Esophagus muscularis mucosa (tissue), 4 donors: ENCODE results near the gene LAMB1. TPM values are rescaled to one million over a fixed set of nuclear protein-coding genes. Genes with fewer than 3 reads are reported as not detected.
"Not testable (repeated sequence)": the region's sequence is repeated elsewhere in the genome, so short reads cannot be mapped to it uniquely, and the experiment has no call there.

Source experiments
- DNase-seq: peaks from one replicate; pipeline ENCODE4 v3.0.0-alpha.2; 2017; ENCODE audit errors: extremely low spot score
- H3K27ac ChIP-seq, 4 donors: fragments of 200-600 bp; sonication (generic); replicated peaks in 1 of 4; 1 replicate in 3 of 4; 2 replicates in 1 of 4; pipeline ENCODE4 v1.5.1; 2016 to 2019; ENCODE audit warnings: mild to moderate bottlenecking in 1 of 4
- H3K27me3 ChIP-seq, 4 donors: fragments of 200-600 bp; sonication (generic); one replicate each; pipeline versions ENCODE4 v1.5.1 to v1.6.0; 2016 to 2019
- H3K36me3 ChIP-seq, 4 donors: fragments of 200-600 bp; sonication (generic); one replicate each; pipeline ENCODE4 v1.5.1; 2016 to 2019
- H3K4me1 ChIP-seq, 4 donors: fragments of 200-600 bp; sonication (generic); one replicate each; pipeline ENCODE4 v1.5.1; 2016 to 2019
- H3K4me3 ChIP-seq, 4 donors: fragments of 200-600 bp; sonication (generic); 1 replicate in 2 of 4; 2 replicates in 2 of 4; pipeline ENCODE4 v1.5.1; 2016 to 2019; ENCODE audit warnings: mild to moderate bottlenecking in 4 of 4, moderate library complexity in 1 of 4
- H3K9me3 ChIP-seq, 4 donors: fragments of 200-600 bp; sonication (generic); 1 replicate in 3 of 4; 2 replicates in 1 of 4; pipeline ENCODE4 v1.5.1; 2016 to 2019
- EP300 ChIP-seq: sonication (generic); formaldehyde crosslinking; IDR thresholded peaks from one replicate; pipeline ENCODE4 v1.6.1; 2017; ENCODE audit warnings: antibody characterized with exemption
- POLR2A ChIP-seq: fragments of 450-650 bp; IDR thresholded peaks from one replicate; pipeline ENCODE4 v1.6.1; 2017; ENCODE audit warnings: antibody characterized with exemption, moderate library complexity, mild to moderate bottlenecking, low read depth
- POLR2AphosphoS5 ChIP-seq, 2 donors: sonication (generic); formaldehyde crosslinking; IDR thresholded peaks; one replicate each; pipeline ENCODE4 v1.6.1; 2017; ENCODE audit warnings: antibody characterized with exemption in 2 of 2
- whole genome bisulfite sequencing: methylation state at CpG from one replicate; pipeline ENCODE4 v1.1.5; 2018; 5-methylcytosine and 5-hydroxymethylcytosine counted together
- intact Hi-C: fragments of 100-400 bp; cut with DNase I; formaldehyde crosslinking; loops from one replicate; pipeline ENCODE4 v1.15.1; 2023
- total RNA-seq, 4 donors: library from RNA; depleted of rRNA; stranded (reverse); fragments of >200 nt; gene quantifications; one replicate each; pipeline versions ENCODE4 v1.1.0 to v1.2.1, GENCODE V29; 2016
- TF ChIP-seq, protein P1 (sequence below), 3 experiments: fragments of 200-600 bp in 2 of 3; fragments of 450-650 bp in 1 of 3; sonication (generic) in 2 of 3; IDR thresholded peaks; one replicate each; pipeline ENCODE4 v1.5.1; 2017 to 2019; ENCODE audit warnings: antibody characterized with exemption in 3 of 3, mild to moderate bottlenecking in 2 of 3, moderate library complexity in 1 of 3

Gene LAMB1
- total RNA-seq, 4 donors from 2014 or later, result 167 to 240 (median 219) TPM

DNA sequence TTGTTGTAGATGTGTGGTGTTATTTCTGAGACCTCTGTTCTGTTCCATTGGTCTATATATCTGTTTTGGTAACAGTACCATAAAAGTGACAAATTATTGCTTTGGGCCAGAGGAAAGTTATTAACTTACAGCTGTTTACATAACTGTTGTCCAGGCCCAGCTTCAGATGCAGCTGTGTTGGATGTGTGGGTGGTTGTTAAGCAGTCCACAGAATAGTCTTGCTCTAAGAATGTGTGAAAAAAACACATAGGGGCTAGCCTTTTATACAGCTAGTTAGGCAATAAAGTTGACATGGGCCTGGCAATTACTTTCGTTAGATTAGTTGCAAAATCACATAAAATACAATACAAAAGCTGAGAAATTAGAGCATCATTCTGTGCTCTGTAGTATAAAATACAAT, 80.1 kb downstream of the LAMB1 start:
- 69% methylated on average over 1 of the region's 1 CpG for WGBS
- H3K36me3 ChIP-seq, result peaks cover 35 to 93% (median 73%) of the 10 kb centered on the region in 4 donors
- intact Hi-C loops, result loop anchor here (5.0 kb wide), 1 partner anchor 79 kb away; the partner anchor contains the start of gene LAMB1
- no peaks in the 10 kb centered on the region for H3K9me3 ChIP-seq
- peak overlapping the region; percentile 9 to 65 (median 34) for H3K27ac ChIP-seq
- no peaks in the 10 kb centered on the region for H3K27me3 ChIP-seq
- no peak for DNase-seq
- TF ChIP-seq POLR2AphosphoS5 (IDR thresholded peaks at IDR 0.05) (no peak), EP300 (no peak), POLR2A (no peak)
- TF ChIP-seq, protein P1, sequence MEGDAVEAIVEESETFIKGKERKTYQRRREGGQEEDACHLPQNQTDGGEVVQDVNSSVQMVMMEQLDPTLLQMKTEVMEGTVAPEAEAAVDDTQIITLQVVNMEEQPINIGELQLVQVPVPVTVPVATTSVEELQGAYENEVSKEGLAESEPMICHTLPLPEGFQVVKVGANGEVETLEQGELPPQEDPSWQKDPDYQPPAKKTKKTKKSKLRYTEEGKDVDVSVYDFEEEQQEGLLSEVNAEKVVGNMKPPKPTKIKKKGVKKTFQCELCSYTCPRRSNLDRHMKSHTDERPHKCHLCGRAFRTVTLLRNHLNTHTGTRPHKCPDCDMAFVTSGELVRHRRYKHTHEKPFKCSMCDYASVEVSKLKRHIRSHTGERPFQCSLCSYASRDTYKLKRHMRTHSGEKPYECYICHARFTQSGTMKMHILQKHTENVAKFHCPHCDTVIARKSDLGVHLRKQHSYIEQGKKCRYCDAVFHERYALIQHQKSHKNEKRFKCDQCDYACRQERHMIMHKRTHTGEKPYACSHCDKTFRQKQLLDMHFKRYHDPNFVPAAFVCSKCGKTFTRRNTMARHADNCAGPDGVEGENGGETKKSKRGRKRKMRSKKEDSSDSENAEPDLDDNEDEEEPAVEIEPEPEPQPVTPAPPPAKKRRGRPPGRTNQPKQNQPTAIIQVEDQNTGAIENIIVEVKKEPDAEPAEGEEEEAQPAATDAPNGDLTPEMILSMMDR (IDR thresholded peaks at IDR 0.05), result no peak
- H3K4me3 ChIP-seq, result no peak overlapping the region
- peaks cover 7 to 46% (median 40%) of the 10 kb centered on the region in 4 donors for H3K4me1 ChIP-seq

DNA sequence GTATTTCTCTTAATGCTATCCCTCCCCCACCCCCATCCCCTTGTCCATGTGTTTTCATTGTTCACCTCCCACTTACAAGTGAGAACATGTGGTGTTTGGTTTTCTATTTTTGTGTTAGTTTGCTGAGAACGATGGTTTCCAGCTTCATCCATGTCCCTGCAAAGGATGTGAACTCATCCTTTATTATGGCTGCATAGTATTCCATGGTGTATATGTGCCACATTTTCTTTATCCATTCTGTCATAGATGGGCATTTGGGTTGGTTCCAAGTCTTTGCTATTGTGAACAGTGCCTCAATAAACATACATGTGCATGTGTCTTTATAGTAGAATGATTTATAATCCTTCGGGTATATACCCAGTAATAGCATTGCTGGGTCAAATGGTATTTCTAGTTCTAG, 81.1 kb downstream of the LAMB1 start:
- Histone ChIP-seq H3K27ac (peak overlapping the region in 2 of 4 donors; percentile 38 to 57), H3K4me1 (peaks cover 7 to 46% (median 40%) of the 10 kb centered on the region in 4 donors), H3K36me3 (peaks cover 40 to 92% (median 73%) of the 10 kb centered on the region in 4 donors)
- H3K9me3 ChIP-seq, DNase-seq, H3K4me3 ChIP-seq, H3K27me3 ChIP-seq: not testable (repeated sequence)
- intact Hi-C loops, result loop anchor here (5.0 kb wide), 1 partner anchor 80 kb away; the partner anchor contains the start of gene LAMB1
- 60% methylated on average over 2 of the region's 2 CpGs for WGBS

- no peaks in the 10 kb centered on the region for H3K27me3 ChIP-seq
- WGBS, result 18% methylated on average over 1 of the region's 1 CpG
- H3K36me3 ChIP-seq, result peaks cover 41 to 92% (median 70%) of the 10 kb centered on the region in 4 donors
- no peaks in the 10 kb centered on the region for H3K9me3 ChIP-seq
- TF ChIP-seq EP300 (no peak), POLR2AphosphoS5 (IDR thresholded peaks at IDR 0.05) (peak in 1 of 2 donors; percentile 13)
- TF ChIP-seq, protein P1 (IDR thresholded peaks at IDR 0.05), result no peak
- H3K27ac ChIP-seq, result peak overlapping the region; percentile 38 to 57 (median 41)
- H3K4me1 ChIP-seq, result peaks cover 7 to 46% (median 31%) of the 10 kb centered on the region in 4 donors
- intact Hi-C loops, result loop anchor here (5.0 kb wide), 1 partner anchor 82 kb away; the partner anchor contains the start of gene LAMB1
- no peak overlapping the region for H3K4me3 ChIP-seq
- DNase-seq, result no peak
Observed at GRCh38 chr7:107920048-107920772, 82.8 kb downstream of the LAMB1 start.

DNA sequence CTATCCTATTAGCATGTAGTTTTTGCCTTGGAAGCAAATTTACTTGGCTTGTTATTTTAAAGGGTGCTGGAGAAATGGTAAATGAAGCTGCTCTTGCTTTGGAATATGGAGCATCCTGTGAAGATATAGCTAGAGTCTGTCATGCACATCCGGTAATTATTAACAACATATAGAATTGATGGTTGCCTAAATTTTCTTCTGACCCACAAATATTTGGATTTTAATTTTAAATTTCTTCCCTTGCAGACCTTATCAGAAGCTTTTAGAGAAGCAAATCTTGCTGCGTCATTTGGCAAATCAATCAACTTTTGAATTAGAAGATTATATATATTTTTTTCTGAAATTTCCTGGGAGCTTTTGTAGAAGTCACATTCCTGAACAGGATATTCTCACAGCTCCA, 84.0 kb downstream of the LAMB1 start:
- Histone ChIP-seq H3K4me3 (no peak overlapping the region), H3K36me3 (peaks cover 41 to 80% (median 62%) of the 10 kb centered on the region in 4 donors), H3K4me1 (peaks cover 0 to 46% (median 26%) of the 10 kb centered on the region in 4 donors), H3K9me3 (no peaks in the 10 kb centered on the region), H3K27me3 (no peaks in the 10 kb centered on the region), H3K27ac (no peak overlapping the region)
- DNase-seq, result no peak
- intact Hi-C loops, result loop anchor here (5.0 kb wide), 1 partner anchor 63 kb away; no protein-coding TSS in a partner anchor
- TF ChIP-seq POLR2A, result no peak
- TF ChIP-seq, protein P1 (IDR thresholded peaks at IDR 0.05), result no peak
- TF ChIP-seq EP300, result no peak
- TF ChIP-seq POLR2AphosphoS5 (IDR thresholded peaks at IDR 0.05), result no peak
- 93% methylated on average over 2 of the region's 2 CpGs for WGBS
